K562 (cell line): ENCODE results near the gene KLHL14. TPM values are rescaled to one million over a fixed set of nuclear protein-coding genes. Genes with fewer than 3 reads are reported as not detected.

Experiments
- ATAC-seq: fragments of 200-7000 bp; cut with Tn5 transposase; 3 replicates; pipeline ENCODE4 v1.9.1; 2020; ENCODE audit warnings: moderate library complexity
- BruUV-seq: library from RNA; stranded (reverse); fragments of 400-500 nt; replicated peaks from 2 replicates; lab custom pipeline; 2021; lab: Mats Ljungman, UMichigan
- CTCF ChIA-PET: fragments of 300-600 bp; formaldehyde crosslinking; extraction: SDS; loops from one replicate; lab custom pipeline; 2021; ENCODE audit warnings: low intra/inter-chr PET ratio; lab: Yijun Ruan, JAX
- POLR2A ChIA-PET: fragments of 300-600, 350-650 bp; sonication (Branson Sonifier 250); formaldehyde crosslinking; extraction: SDS; loops from one replicate; lab custom pipeline; 2021; ENCODE audit warnings: antibody characterized with exemption, inconsistent platforms; lab: Yijun Ruan, JAX
- DNase-seq, 4 experiments: peaks; one replicate each; pipeline versions ENCODE4 v3.0.0 to v3.0.0-alpha.2; 2011 to 2018; ENCODE audit warnings: low spot score in 3 of 4, mixed read lengths in 3 of 4; ENCODE audit errors: extremely low read depth in 1 of 4
- FAIRE-seq: peaks from 2 replicates; lab custom pipeline; 2011; peaks lifted over from hg19 to GRCh38; lab: Jason Lieb, UNC
- H2AFZ ChIP-seq: 2 replicates; pipeline ENCODE4 v1.6.0; 2011; ENCODE audit warnings: low read depth, low read length, control low read depth, inconsistent platforms
- H3K27ac ChIP-seq: fragments of 200-600 bp; 3 replicates; pipeline ENCODE4 v1.8.0; 2011; ENCODE audit warnings: low read depth, mild to moderate bottlenecking, control low read depth, inconsistent platforms, low read length, moderate library complexity, mixed read lengths; ENCODE audit errors: extremely low read depth
- H3K27me3 ChIP-seq, 2 experiments: fragments of 300-600 bp in 1 of 2; 2 replicates in 1 of 2; 3 replicates in 1 of 2; pipeline versions ENCODE4 v1.6.0 to v1.8.0; 2011; ENCODE audit warnings: inconsistent platforms in 2 of 2, low read length in 2 of 2, mild to moderate bottlenecking in 1 of 2, mixed read lengths in 1 of 2, moderate library complexity in 1 of 2; ENCODE audit not compliant: control insufficient read depth in 2 of 2, insufficient read depth in 2 of 2
- H3K36me3 ChIP-seq: fragments of 300-600 bp; 3 replicates; pipeline ENCODE4 v1.8.0; 2011; ENCODE audit warnings: mild to moderate bottlenecking, low read length, inconsistent platforms; ENCODE audit not compliant: control insufficient read depth, insufficient read depth
- H3K4me1 ChIP-seq, 2 experiments: fragments of 200-600 bp in 1 of 2; replicated peaks in 1 of 2; 2 replicates in 1 of 2; 3 replicates in 1 of 2; pipeline versions ENCODE4 v1.5.1 to v1.8.0; 2011; ENCODE audit warnings: inconsistent platforms in 2 of 2, low read length in 2 of 2, mild to moderate bottlenecking in 1 of 2, mixed read lengths in 1 of 2, moderate library complexity in 1 of 2; ENCODE audit not compliant: control insufficient read depth in 2 of 2, insufficient read depth in 2 of 2
- H3K4me2 ChIP-seq: 2 replicates; pipeline ENCODE4 v1.6.1; 2011; ENCODE audit warnings: low read length, control low read depth, inconsistent platforms, mixed read lengths; ENCODE audit not compliant: insufficient read depth
- H3K4me3 ChIP-seq: fragments of 200-600 bp; sonication (generic), shearing (Covaris generic); 2 replicates; pipeline ENCODE4 v1.5.1; 2016; ENCODE audit warnings: control low read depth, inconsistent platforms
- H3K79me2 ChIP-seq: fragments of 200-600 bp; 3 replicates; pipeline ENCODE4 v1.8.0; 2011; ENCODE audit warnings: low read length, inconsistent platforms; ENCODE audit not compliant: control insufficient read depth, insufficient read depth
- H3K9ac ChIP-seq, 2 experiments: 2 replicates each; pipeline versions ENCODE4 v1.6.0 to v1.6.1; 2011; ENCODE audit warnings: low read depth in 2 of 2, low read length in 2 of 2, control low read depth in 1 of 2, inconsistent platforms in 1 of 2, mild to moderate bottlenecking in 1 of 2, mixed read lengths in 1 of 2; ENCODE audit not compliant: insufficient read depth in 1 of 2
- H3K9me1 ChIP-seq: one replicate; pipeline ENCODE4 v1.6.0; 2011; ENCODE audit warnings: inconsistent platforms, mild to moderate bottlenecking, low read length, moderate library complexity; ENCODE audit not compliant: control insufficient read depth, insufficient read depth
- H3K9me3 ChIP-seq: replicated peaks from 2 replicates; pipeline ENCODE4 v1.5.1; 2011; ENCODE audit warnings: low read depth, low read length, inconsistent platforms; ENCODE audit not compliant: control insufficient read depth, insufficient read depth
- H4K20me1 ChIP-seq: replicated peaks from 2 replicates; pipeline ENCODE4 v1.6.1; 2011; ENCODE audit warnings: low read length, inconsistent platforms, mixed read lengths; ENCODE audit not compliant: control insufficient read depth, insufficient read depth
- BCL6 ChIP-seq: fragments of 250-450 bp; sonication (Bioruptor Pico); IDR thresholded peaks from 2 replicates; pipeline ENCODE4 v1.4.0; 2020
- BDP1 ChIP-seq: IDR thresholded peaks from 3 replicates; pipeline ENCODE4 v1.6.1; 2011; ENCODE audit not compliant: insufficient read length, insufficient read depth
- CBX5 ChIP-seq: IDR thresholded peaks from 2 replicates; pipeline ENCODE4 v1.6.1; 2014; ENCODE audit warnings: low read depth, borderline replicate concordance
- KAT7 ChIP-seq: sonication (generic); formaldehyde crosslinking; IDR thresholded peaks from 2 replicates; pipeline ENCODE4 v1.8.0; 2022; ENCODE audit warnings: missing genetic modification reagents, mild to moderate bottlenecking, borderline replicate concordance
- NONO ChIP-seq, 2 experiments: fragments of 200-400 bp in 1 of 2; fragments of 450-650 bp in 1 of 2; formaldehyde crosslinking in 1 of 2; IDR thresholded peaks; 2 replicates each; pipeline ENCODE4 v1.6.1; 2017; ENCODE audit warnings: low read depth in 2 of 2, mild to moderate bottlenecking in 2 of 2, moderate library complexity in 2 of 2, low read length in 1 of 2
- SUPT5H ChIP-seq: fragments of 450-650 bp; IDR thresholded peaks from 2 replicates; pipeline ENCODE4 v1.6.1; 2016
- ZNF121 ChIP-seq: sonication (generic); formaldehyde crosslinking; conservative IDR thresholded peaks from 2 replicates; pipeline ENCODE4 v1.8.0; 2022; ENCODE audit warnings: missing genetic modification reagents
- WGBS: fragments of 100-300 bp; shearing (Covaris generic); methylation state at CpG from one replicate; pipeline ENCODE4 v1.1.6; 2016; ENCODE audit warnings: low coverage, mixed read lengths; ENCODE audit not compliant: insufficient coverage; ENCODE audit errors: missing lambda C conversion rate; 5-methylcytosine and 5-hydroxymethylcytosine counted together
- in situ Hi-C: fragments of 300-500 bp; cut with MboI; formaldehyde crosslinking; loops from 4 replicates; pipeline ENCODE4 v1.15.0; 2018; ENCODE audit warnings: inconsistent platforms, mixed read lengths
- intact Hi-C: fragments of 100-400 bp; cut with micrococcal nuclease; formaldehyde crosslinking; loops from 2 replicates; pipeline ENCODE4 v1.14.2; 2022
- polyA plus RNA-seq, 8 experiments: library from polyadenylated mRNA; depleted of rRNA in 4 of 8; stranded (reverse) in 5 of 8; unstranded in 3 of 8; fragments of >200 nt; fragmentation: Nextera tagmentation in 2 of 8; fragmentation: Illumina TruSeq in 1 of 8; extraction: Ambion mirVana in 2 of 8; extraction: Trizol in 1 of 8; gene quantifications; 2 replicates each; pipeline versions ENCODE4 v1.2.1 to v1.2.3, GENCODE V29; 2011 to 2014; ENCODE audit warnings: inconsistent platforms in 1 of 8, missing spikeins in 1 of 8
- total RNA-seq, 7 experiments: library from RNA; depleted of rRNA in 6 of 7; stranded (reverse); fragments of >200 nt in 6 of 7; fragmentation: Illumina TruSeq in 2 of 7; extraction: Trizol in 2 of 7; gene quantifications; 2 replicates each; pipeline versions ENCODE4 v1.2.1 to v1.2.3, GENCODE V29; 2011 to 2021; ENCODE audit warnings: low replicate concordance in 1 of 7
- TF ChIP-seq, protein P1 (sequence below): sonication (generic); formaldehyde crosslinking; IDR thresholded peaks from 2 replicates; pipeline ENCODE4 v1.8.1; 2022; ENCODE audit warnings: missing genetic modification reagents
- TF ChIP-seq, protein P2 (sequence below): IDR thresholded peaks from 2 replicates; pipeline ENCODE4 v1.6.1; 2012; ENCODE audit warnings: low read depth, low read length, improper control_type of control experiment, borderline replicate concordance

KLHL14 gene
- total and polyA plus RNA-seq, 9 of the 15 experiments (the other 6 are each of a cell fraction or from before 2014, with no cell fraction given): not detected

DNA sequence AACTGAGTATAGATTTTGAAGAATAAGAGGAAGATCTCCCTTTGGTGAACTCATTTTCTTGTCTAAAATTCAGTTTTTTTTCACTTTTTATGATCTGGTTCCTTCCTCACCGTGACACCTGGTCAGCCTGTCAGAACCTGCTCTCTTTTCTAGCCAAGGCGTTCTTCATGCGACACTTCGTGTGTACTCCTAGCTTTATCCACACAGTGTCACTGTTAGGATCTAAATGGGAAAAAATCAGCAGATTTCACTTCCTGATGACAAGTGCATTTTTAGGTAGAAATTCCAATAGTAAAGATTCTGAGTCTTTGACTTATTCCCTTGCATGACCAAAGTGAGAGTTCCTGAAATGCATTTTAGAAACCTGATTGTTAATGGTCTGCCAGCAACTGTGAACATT lies 89.8 kb downstream of the KLHL14 start:
- Histone ChIP-seq H3K9me1 (no peaks in the 10 kb centered on the region), H3K9me3 (no peaks in the 10 kb centered on the region), H3K36me3 (no peaks in the 10 kb centered on the region), H3K4me1 (no peaks in the 10 kb centered on the region), H3K79me2 (no peaks in the 10 kb centered on the region), H3K4me2 (no peak overlapping the region), H3K27ac (no peak overlapping the region), H3K4me3 (no peak overlapping the region), H3K9ac (no peak overlapping the region), H3K27me3 (no peaks in the 10 kb centered on the region), H2AFZ (no peak overlapping the region), H4K20me1 (no peaks in the 10 kb centered on the region)
- in situ Hi-C loops: no loop called here
- ChIA-PET CTCF (no interaction called here), POLR2A (no interaction called here)
- WGBS: 5% methylated on average over 4 of the region's 4 CpGs
- intact Hi-C loops: no loop called here
- BruUV-seq: no TSS peak
- FAIRE-seq: no peak
- no peak for DNase-seq
- no peak for ATAC-seq
- TF ChIP-seq NONO (IDR thresholded peaks at IDR 0.05; ENCODE audit: low read depth in 2 of 2, low read length in 1 of 2) (no peak), SUPT5H (no peak), KAT7 (CRISPR knock-in tag) (no peak), ZNF121 (CRISPR knock-in tag) (no peak), BCL6 (no peak), CBX5 (no peak), BDP1 (no peak)
- TF ChIP-seq, protein P1, sequence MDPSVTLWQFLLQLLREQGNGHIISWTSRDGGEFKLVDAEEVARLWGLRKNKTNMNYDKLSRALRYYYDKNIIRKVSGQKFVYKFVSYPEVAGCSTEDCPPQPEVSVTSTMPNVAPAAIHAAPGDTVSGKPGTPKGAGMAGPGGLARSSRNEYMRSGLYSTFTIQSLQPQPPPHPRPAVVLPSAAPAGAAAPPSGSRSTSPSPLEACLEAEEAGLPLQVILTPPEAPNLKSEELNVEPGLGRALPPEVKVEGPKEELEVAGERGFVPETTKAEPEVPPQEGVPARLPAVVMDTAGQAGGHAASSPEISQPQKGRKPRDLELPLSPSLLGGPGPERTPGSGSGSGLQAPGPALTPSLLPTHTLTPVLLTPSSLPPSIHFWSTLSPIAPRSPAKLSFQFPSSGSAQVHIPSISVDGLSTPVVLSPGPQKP (CRISPR knock-in tag): no peak
- TF ChIP-seq, protein P2, sequence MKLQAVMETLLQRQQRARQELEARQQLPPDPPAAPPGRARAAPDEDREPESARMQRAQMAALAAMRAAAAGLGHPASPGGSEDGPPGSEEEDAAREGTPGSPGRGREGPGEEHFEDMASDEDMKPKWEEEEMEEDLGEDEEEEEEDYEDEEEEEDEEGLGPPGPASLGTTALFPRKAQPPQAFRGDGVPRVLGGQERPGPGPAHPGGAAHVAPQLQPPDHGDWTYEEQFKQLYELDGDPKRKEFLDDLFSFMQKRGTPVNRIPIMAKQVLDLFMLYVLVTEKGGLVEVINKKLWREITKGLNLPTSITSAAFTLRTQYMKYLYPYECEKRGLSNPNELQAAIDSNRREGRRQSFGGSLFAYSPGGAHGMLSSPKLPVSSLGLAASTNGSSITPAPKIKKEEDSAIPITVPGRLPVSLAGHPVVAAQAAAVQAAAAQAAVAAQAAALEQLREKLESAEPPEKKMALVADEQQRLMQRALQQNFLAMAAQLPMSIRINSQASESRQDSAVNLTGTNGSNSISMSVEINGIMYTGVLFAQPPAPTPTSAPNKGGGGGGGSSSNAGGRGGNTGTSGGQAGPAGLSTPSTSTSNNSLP: no peak
